Gastroesophageal sphincter (tissue), 3 donors: ENCODE data around the gene PLA2G10.

Source experiments
- EP300 ChIP-seq: sonication (generic); formaldehyde crosslinking; IDR thresholded peaks from one replicate; pipeline ENCODE4 v1.6.1; 2017; ENCODE audit warnings: antibody characterized with exemption, mild to moderate bottlenecking
- POLR2A ChIP-seq, 2 donors: fragments of 450-650 bp; IDR thresholded peaks; one replicate each; pipeline ENCODE4 v1.6.1; 2017; ENCODE audit warnings: antibody characterized with exemption in 2 of 2, mild to moderate bottlenecking in 2 of 2, moderate library complexity in 1 of 2
- TF ChIP-seq, protein P1 (sequence below), 4 experiments: fragments of 200-600 bp in 2 of 4; fragments of 450-650 bp in 2 of 4; sonication (generic) in 1 of 4; IDR thresholded peaks; one replicate each; pipeline ENCODE4 v1.5.1; 2017 to 2019; ENCODE audit warnings: antibody characterized with exemption in 4 of 4, mild to moderate bottlenecking in 2 of 4, moderate library complexity in 2 of 4

DNA sequence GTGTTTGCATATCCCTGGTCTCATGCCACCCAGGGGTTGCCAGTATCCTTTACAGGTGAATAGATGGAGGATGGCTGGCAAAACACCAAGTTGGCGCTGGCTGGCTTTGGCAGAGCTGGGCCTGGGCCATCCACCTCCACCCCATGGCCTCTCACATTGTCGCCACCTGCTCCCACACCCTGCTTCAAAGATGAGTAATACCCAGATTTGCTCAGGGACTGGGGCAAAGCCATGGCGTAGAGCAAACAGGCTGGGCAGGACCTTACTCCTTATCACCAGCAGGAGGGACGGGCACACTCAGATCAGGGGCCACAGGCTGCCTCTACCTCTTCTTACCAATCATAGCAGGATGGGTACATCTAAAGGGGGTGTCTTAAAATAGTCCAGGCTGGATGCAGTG, 24.3 kb downstream of the PLA2G10 start:
- TF ChIP-seq POLR2A (IDR thresholded peaks at IDR 0.05) (no peak), EP300 (no peak)
- TF ChIP-seq, protein P1, sequence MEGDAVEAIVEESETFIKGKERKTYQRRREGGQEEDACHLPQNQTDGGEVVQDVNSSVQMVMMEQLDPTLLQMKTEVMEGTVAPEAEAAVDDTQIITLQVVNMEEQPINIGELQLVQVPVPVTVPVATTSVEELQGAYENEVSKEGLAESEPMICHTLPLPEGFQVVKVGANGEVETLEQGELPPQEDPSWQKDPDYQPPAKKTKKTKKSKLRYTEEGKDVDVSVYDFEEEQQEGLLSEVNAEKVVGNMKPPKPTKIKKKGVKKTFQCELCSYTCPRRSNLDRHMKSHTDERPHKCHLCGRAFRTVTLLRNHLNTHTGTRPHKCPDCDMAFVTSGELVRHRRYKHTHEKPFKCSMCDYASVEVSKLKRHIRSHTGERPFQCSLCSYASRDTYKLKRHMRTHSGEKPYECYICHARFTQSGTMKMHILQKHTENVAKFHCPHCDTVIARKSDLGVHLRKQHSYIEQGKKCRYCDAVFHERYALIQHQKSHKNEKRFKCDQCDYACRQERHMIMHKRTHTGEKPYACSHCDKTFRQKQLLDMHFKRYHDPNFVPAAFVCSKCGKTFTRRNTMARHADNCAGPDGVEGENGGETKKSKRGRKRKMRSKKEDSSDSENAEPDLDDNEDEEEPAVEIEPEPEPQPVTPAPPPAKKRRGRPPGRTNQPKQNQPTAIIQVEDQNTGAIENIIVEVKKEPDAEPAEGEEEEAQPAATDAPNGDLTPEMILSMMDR (IDR thresholded peaks at IDR 0.05), result no peak
